GM12878 (cell line): ENCODE measurements around the gene SPATA25. TPM values are rescaled to one million over a fixed set of nuclear protein-coding genes. Genes with fewer than 3 reads are reported as not detected.

ENCODE experiments used
- ASH2L ChIP-seq: fragments of 300-600, 200-600 bp; sonication (generic); IDR thresholded peaks from 2 replicates; pipeline ENCODE4 v1.6.1; 2017; ENCODE audit warnings: low read depth, mild to moderate bottlenecking, borderline replicate concordance
- EED ChIP-seq: sonication (generic); IDR thresholded peaks from 2 replicates; pipeline ENCODE4 v1.6.1; 2016; ENCODE audit warnings: antibody characterized with exemption, low read depth
- FOXK2 ChIP-seq: fragments of 450-650 bp; IDR thresholded peaks from 2 replicates; pipeline ENCODE4 v1.6.1; 2017; ENCODE audit warnings: mild to moderate bottlenecking, moderate library complexity
- MTA3 ChIP-seq: IDR thresholded peaks from 2 replicates; pipeline ENCODE4 v1.6.1; 2012; ENCODE audit warnings: low read length, inconsistent platforms, borderline replicate concordance
- MYB ChIP-seq: fragments of 150-350 bp; IDR thresholded peaks from 2 replicates; pipeline ENCODE4 v1.6.1; 2014; ENCODE audit warnings: mild to moderate bottlenecking, low read depth, low read length, borderline replicate concordance
- PAX5 ChIP-seq: IDR thresholded peaks from 2 replicates; pipeline ENCODE4 v1.6.1; 2011; ENCODE audit warnings: low read depth, low read length, borderline replicate concordance
- STAT1 ChIP-seq: fragments of 450-650 bp; conservative IDR thresholded peaks from 2 replicates; pipeline ENCODE4 v1.6.1; 2014; ENCODE audit warnings: antibody characterized with exemption, mild to moderate bottlenecking
- TAF1 ChIP-seq: IDR thresholded peaks from 2 replicates; pipeline ENCODE4 v1.6.1; 2011; ENCODE audit warnings: mild to moderate bottlenecking, low read depth, low read length, borderline replicate concordance
- TBL1XR1 ChIP-seq: IDR thresholded peaks from 2 replicates; pipeline ENCODE4 v1.6.1; 2012; ENCODE audit warnings: low read depth, low read length, improper control_type of control experiment
- YBX1 ChIP-seq: fragments of 450-650 bp; IDR thresholded peaks from 2 replicates; pipeline ENCODE4 v1.6.1; 2016; ENCODE audit warnings: antibody characterized with exemption
- polyA plus RNA-seq, 11 experiments: library from polyadenylated mRNA; depleted of rRNA in 4 of 11; unstranded in 6 of 11; stranded (reverse) in 5 of 11; fragments of >200 nt; fragmentation: Nextera tagmentation in 4 of 11; fragmentation: Illumina TruSeq in 1 of 11; extraction: Ambion mirVana in 4 of 11; extraction: Trizol in 1 of 11; gene quantifications; 1 replicate in 1 of 11; 2 replicates in 10 of 11; pipeline versions ENCODE4 v1.2.1 to v1.2.3, GENCODE V29; 2011 to 2016; ENCODE audit warnings: inconsistent platforms in 2 of 11, missing spikeins in 2 of 11, low read depth in 1 of 11
- total RNA-seq, 4 experiments: library from RNA; depleted of rRNA in 3 of 4; stranded (reverse); fragments of >200 nt in 3 of 4; fragmentation: Illumina TruSeq in 1 of 4; extraction: Trizol in 1 of 4; gene quantifications; 2 replicates each; pipeline versions ENCODE4 v1.2.1 to v1.2.3, GENCODE V29; 2013 to 2021
- TF ChIP-seq, protein P1 (sequence below): IDR thresholded peaks from 2 replicates; pipeline ENCODE4 v1.6.1; 2011; ENCODE audit warnings: borderline replicate concordance, low read depth, mild to moderate bottlenecking, moderate library complexity, mixed read lengths, low read length; ENCODE audit not compliant: insufficient read depth; ENCODE audit errors: extremely low read length
- TF ChIP-seq, protein P2 (sequence below): fragments of 450-650 bp; IDR thresholded peaks from 2 replicates; pipeline ENCODE4 v1.6.1; 2017; ENCODE audit warnings: borderline replicate concordance
- TF ChIP-seq, protein P3 (sequence below): fragments of 450-650 bp; IDR thresholded peaks from 2 replicates; pipeline ENCODE4 v1.6.1; 2017; ENCODE audit warnings: mild to moderate bottlenecking, low read depth, inconsistent platforms; ENCODE audit not compliant: poor library complexity, severe bottlenecking
- TF ChIP-seq, protein P4 (sequence below): fragments of 450-650 bp; formaldehyde crosslinking; IDR thresholded peaks from 2 replicates; pipeline ENCODE4 v1.4.0; 2022; ENCODE audit warnings: mild to moderate bottlenecking, moderate library complexity
- TF ChIP-seq, protein P5 (sequence below): fragments of 450-650 bp; IDR thresholded peaks from 2 replicates; pipeline ENCODE4 v1.6.1; 2017; ENCODE audit warnings: low read depth, mild to moderate bottlenecking, moderate library complexity
- TF ChIP-seq, protein P6 (sequence below): fragments of 450-650 bp; conservative IDR thresholded peaks from 2 replicates; pipeline ENCODE4 v1.6.1; 2017; ENCODE audit warnings: mild to moderate bottlenecking, moderate library complexity

The SPATA25 gene
- total and polyA plus RNA-seq, 10 of the 15 experiments (the other 5 are each of a cell fraction or from before 2014, with no cell fraction given): 0.28 to 2.9 (median 1.3) TPM; not detected in 3

DNA sequence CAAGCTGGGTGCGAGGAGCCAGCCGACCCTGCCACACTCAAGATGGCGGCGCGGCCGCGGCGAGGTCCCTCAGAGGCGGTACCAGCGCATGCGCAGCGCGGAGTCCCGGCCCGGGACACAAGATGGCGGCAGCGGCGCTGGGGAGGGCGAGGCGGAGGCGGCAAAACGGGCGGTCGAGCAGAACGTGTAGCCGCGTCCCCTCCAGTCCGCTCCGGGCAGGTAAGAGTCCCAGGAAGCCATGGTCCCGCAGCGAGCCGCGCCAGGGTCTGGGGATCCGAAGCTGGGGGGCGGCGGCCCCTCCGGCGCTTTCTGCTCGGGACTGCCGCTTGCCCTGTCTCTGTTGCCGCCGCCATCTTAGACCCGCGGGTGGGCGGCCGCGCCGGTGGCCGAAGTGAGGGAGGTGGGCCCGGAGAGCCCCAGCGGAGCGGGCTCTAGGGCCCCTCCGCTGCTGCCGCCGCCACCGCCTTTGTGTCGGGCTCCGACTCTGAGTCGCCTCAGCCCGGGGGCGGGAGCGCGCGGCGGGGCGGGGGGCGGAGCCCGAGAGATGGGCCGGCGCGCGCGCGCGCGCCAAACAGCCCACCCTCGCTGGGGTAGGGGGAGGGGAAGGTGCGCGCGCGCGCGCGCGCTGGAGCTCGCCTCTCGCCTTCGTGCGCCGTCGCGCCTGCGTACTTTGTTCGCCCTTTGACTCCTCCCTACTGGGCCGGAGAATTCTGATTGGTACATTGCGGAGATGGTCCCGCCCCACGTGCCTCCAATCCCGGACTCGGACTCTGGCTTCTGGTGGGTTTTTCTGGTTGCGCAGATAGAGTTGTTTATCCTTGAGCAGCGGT lies 47.4 kb upstream of the SPATA25 start, which contains the start of gene PCIF1 (continued):
- TF ChIP-seq ASH2L (peak; percentile 96; the same call in 1 of the 2 replicates), MYB (0 out of 2 replicates have a peak, but pooled peaks have one; percentile 9), EED (no peak), STAT1 (peak; percentile 81), TAF1 (peak; percentile 98), TBL1XR1 (no peak; the same call in 1 of the 2 replicates), PAX5 (no peak), MTA3 (no peak), YBX1 (no peak), FOXK2 (peak; percentile 73; the same call in 1 of the 2 replicates)
- TF ChIP-seq, protein P1, sequence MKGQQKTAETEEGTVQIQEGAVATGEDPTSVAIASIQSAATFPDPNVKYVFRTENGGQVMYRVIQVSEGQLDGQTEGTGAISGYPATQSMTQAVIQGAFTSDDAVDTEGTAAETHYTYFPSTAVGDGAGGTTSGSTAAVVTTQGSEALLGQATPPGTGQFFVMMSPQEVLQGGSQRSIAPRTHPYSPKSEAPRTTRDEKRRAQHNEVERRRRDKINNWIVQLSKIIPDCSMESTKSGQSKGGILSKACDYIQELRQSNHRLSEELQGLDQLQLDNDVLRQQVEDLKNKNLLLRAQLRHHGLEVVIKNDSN: peak; percentile 77
- TF ChIP-seq, protein P2, sequence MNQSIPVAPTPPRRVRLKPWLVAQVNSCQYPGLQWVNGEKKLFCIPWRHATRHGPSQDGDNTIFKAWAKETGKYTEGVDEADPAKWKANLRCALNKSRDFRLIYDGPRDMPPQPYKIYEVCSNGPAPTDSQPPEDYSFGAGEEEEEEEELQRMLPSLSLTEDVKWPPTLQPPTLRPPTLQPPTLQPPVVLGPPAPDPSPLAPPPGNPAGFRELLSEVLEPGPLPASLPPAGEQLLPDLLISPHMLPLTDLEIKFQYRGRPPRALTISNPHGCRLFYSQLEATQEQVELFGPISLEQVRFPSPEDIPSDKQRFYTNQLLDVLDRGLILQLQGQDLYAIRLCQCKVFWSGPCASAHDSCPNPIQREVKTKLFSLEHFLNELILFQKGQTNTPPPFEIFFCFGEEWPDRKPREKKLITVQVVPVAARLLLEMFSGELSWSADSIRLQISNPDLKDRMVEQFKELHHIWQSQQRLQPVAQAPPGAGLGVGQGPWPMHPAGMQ: no peak
- TF ChIP-seq, protein P3, sequence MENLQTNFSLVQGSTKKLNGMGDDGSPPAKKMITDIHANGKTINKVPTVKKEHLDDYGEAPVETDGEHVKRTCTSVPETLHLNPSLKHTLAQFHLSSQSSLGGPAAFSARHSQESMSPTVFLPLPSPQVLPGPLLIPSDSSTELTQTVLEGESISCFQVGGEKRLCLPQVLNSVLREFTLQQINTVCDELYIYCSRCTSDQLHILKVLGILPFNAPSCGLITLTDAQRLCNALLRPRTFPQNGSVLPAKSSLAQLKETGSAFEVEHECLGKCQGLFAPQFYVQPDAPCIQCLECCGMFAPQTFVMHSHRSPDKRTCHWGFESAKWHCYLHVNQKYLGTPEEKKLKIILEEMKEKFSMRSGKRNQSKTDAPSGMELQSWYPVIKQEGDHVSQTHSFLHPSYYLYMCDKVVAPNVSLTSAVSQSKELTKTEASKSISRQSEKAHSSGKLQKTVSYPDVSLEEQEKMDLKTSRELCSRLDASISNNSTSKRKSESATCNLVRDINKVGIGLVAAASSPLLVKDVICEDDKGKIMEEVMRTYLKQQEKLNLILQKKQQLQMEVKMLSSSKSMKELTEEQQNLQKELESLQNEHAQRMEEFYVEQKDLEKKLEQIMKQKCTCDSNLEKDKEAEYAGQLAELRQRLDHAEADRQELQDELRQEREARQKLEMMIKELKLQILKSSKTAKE: no peak
- TF ChIP-seq, protein P4, sequence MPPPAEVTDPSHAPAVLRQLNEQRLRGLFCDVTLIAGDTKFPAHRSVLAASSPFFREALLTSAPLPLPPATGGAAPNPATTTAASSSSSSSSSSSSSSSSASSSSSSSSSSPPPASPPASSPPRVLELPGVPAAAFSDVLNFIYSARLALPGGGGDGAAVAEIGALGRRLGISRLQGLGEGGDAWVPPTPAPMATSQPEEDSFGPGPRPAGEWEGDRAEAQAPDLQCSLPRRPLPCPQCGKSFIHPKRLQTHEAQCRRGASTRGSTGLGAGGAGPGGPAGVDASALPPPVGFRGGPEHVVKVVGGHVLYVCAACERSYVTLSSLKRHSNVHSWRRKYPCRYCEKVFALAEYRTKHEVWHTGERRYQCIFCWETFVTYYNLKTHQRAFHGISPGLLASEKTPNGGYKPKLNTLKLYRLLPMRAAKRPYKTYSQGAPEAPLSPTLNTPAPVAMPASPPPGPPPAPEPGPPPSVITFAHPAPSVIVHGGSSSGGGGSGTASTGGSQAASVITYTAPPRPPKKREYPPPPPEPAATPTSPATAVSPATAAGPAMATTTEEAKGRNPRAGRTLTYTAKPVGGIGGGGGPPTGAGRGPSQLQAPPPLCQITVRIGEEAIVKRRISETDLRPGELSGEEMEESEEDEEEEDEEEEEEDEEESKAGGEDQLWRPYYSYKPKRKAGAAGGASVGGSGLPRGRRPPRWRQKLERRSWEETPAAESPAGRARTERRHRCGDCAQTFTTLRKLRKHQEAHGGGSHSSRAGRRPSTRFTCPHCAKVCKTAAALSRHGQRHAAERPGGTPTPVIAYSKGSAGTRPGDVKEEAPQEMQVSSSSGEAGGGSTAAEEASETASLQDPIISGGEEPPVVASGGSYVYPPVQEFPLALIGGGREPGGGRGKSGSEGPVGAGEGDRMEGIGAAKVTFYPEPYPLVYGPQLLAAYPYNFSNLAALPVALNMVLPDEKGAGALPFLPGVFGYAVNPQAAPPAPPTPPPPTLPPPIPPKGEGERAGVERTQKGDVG: no peak
- TF ChIP-seq, protein P5, sequence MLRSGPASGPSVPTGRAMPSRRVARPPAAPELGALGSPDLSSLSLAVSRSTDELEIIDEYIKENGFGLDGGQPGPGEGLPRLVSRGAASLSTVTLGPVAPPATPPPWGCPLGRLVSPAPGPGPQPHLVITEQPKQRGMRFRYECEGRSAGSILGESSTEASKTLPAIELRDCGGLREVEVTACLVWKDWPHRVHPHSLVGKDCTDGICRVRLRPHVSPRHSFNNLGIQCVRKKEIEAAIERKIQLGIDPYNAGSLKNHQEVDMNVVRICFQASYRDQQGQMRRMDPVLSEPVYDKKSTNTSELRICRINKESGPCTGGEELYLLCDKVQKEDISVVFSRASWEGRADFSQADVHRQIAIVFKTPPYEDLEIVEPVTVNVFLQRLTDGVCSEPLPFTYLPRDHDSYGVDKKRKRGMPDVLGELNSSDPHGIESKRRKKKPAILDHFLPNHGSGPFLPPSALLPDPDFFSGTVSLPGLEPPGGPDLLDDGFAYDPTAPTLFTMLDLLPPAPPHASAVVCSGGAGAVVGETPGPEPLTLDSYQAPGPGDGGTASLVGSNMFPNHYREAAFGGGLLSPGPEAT: 0 out of 2 replicates have a peak, but pooled peaks have one; percentile 23
- TF ChIP-seq, protein P6, sequence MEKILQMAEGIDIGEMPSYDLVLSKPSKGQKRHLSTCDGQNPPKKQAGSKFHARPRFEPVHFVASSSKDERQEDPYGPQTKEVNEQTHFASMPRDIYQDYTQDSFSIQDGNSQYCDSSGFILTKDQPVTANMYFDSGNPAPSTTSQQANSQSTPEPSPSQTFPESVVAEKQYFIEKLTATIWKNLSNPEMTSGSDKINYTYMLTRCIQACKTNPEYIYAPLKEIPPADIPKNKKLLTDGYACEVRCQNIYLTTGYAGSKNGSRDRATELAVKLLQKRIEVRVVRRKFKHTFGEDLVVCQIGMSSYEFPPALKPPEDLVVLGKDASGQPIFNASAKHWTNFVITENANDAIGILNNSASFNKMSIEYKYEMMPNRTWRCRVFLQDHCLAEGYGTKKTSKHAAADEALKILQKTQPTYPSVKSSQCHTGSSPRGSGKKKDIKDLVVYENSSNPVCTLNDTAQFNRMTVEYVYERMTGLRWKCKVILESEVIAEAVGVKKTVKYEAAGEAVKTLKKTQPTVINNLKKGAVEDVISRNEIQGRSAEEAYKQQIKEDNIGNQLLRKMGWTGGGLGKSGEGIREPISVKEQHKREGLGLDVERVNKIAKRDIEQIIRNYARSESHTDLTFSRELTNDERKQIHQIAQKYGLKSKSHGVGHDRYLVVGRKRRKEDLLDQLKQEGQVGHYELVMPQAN: peak; percentile 87
